DMS53 treated with DMSO at 0.1 percent for 48 hours (cell line): ENCODE data around the gene CFB.
"Not testable (repeated sequence)": the region's sequence is repeated elsewhere in the genome, so short reads cannot be mapped to it uniquely, and the experiment has no call there.

Experiments
- DNase-seq: peaks from one replicate; lab custom pipeline; 2025; ENCODE audit not compliant: unreplicated experiment; lab: John Stamatoyannopoulos, UW

Gene CFB

DNA sequence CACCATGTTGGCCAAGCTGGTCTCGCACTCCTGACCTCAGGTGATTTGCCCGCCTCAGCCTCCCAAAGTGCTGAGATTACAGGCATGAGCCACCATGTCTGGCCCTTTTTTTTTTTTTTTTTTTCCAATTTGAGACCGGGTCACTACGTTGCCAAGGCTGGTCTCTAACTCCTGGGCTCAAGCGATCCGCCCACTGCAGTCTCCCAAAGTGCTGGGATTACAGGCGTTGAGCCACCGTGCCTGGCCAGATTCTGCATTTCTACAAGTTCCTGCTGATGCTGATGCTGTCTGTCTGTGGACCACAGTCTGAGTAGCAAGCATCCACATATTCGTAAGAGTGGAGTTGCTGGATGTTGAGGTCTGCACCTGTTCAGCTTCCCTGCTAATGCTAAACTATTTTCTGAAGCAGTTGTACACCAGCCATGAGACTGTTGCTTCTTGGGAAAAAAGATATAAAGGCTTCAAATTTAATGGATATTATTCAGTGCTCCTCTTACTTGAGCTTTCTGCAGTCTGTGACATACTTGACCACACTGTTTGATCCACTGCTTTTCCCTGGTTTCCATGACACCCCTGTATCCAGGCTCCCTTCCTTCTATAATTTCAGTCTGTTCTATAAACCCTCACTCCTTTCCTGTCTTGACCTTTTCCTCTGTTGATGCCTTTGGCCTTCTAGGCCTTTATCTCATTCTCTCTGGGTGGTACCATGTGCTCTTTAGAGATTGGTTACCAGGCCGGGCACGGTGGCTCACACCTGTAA lies 33.9 kb upstream of the CFB start:
- no peak for DNase-seq

DNA sequence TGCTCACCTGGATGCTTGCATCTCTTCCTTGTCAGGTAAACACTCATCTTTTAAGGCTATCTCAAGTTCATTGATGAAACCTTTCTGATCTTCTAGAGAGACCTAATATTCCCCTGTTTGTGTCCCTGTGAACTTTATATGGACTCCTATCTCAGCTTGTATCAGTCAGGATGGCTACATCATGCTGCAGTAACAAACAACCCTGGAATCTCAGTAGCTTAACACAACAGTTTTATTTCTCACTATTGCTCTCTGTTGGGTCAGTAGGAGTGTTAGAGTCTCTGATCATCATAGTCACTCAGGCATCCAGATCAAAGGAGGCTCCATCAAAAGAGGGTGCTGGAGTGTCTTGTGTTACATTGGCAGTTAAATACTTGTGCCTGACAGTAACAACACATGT lies 30.5 kb upstream of the CFB start:
- no peak for DNase-seq

- DNase-seq = no peak
These were observed 30.1 kb upstream of the CFB start for GRCh38 chr6:31915756-31916155.

DNA sequence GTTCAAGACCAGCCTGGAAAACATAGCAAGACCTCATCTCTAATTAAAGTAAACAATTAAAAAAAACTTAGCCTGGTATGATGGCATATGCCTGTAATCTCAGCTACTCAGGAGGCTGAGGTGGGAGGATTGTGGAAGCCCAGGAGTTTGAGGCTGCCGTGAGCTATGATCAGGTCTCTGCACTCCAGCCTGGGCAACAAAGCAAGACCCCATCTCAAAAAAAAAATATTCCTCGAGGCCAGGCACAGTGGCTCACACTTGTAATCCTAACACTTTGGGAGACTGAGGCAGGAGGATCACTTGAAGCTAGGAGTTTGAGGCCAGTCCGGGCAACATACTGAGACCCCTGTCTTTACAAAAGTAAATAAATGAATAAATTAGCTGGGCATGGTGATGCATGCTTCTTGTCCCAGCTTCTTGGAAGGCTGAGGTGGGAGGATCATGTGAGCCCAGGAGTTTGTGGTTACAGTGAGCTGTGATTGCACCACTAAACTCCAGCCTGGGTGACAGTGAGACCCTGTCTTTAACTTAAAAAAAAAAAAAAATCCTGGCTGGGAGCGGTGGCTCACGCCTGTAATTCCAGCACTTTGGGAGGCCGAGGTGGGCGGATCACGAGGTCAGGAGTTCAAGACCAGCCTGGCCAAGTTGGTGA lies 27.7 kb upstream of the CFB start:
- no peak for DNase-seq

- DNase-seq = no peak
These were observed 26.1 kb upstream of the CFB start for GRCh38 chr6:31919624-31920303.

GRCh38 chr6:31920811-31921210 lies 25.1 kb upstream of the CFB start:
- no peak for DNase-seq

- no peak for DNase-seq
These were observed 23.0 kb upstream of the CFB start for GRCh38 chr6:31922942-31923341.

- DNase-seq = no peak
These were observed 18.5 kb upstream of the CFB start, which contains the start of gene C2 for GRCh38 chr6:31927242-31927862. TSS of gene C2 (plus strand) at chr6:31927717. CDS start at chr6:31927753, 36 bp downstream.

- DNase-seq = no peak
These were observed 17.8 kb upstream of the CFB start for GRCh38 chr6:31927863-31928671.

- no peak for DNase-seq
These were observed 17.3 kb upstream of the CFB start for GRCh38 chr6:31928672-31928939.

DNA sequence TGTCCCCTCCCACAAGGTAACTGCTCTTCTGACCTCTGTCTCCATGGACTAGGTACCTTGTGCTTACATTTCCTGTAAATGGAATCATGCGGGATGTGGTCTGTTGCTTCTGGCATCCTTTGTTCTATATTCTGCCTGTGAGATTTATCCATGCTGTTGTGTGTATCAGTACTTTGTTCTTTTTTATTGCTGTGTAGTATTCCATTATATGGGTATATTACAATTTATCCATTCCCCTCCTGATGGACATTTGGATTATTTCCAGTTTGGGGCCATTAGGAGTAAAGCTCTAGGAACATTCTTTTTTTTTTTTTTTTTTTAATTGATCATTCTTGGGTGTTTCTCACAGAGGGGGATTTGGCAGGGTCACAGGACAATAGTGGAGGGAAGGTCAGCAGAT lies 14.9 kb upstream of the CFB start:
- no peak for DNase-seq

GRCh38 chr6:31932137-31932536 lies 13.8 kb upstream of the CFB start:
- not testable (repeated sequence) for DNase-seq

GRCh38 chr6:31933537-31933936 lies 12.4 kb upstream of the CFB start:
- DNase-seq = no peak

DNA sequence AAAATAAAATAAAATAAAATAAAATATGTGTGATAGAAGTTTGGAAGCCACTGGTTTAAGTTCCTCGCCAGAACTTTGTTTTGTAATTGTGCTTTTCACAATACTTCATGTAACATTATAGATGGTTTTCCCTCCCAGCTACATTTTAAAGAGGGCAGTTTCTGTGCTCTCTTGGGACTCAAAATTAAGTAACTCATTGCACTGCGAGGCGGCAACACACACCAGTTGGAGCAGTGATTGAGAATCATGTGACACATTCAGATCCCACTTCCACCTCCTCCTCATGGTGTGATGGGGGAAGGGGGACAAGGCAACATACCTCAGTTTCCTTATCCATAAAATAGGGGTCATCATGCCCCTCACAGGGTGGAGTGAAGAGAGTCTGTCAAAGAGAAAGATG lies 10.9 kb upstream of the CFB start:
- DNase-seq = no peak

- no peak for DNase-seq
These were observed 10.1 kb upstream of the CFB start for GRCh38 chr6:31935823-31936222.

GRCh38 chr6:31940256-31940664 lies 5.6 kb upstream of the CFB start:
- DNase-seq = no peak

- no peak for DNase-seq
These were observed 2.2 kb upstream of the CFB start for GRCh38 chr6:31943742-31944141.

GRCh38 chr6:31945154-31945506 lies 765 bp upstream of the CFB start:
- DNase-seq = no peak

- DNase-seq = no peak
These were observed 533 bp downstream of the CFB start for GRCh38 chr6:31946370-31946885.

- no peak for DNase-seq
These were observed 1.3 kb downstream of the CFB start for GRCh38 chr6:31947070-31947675.

DNA sequence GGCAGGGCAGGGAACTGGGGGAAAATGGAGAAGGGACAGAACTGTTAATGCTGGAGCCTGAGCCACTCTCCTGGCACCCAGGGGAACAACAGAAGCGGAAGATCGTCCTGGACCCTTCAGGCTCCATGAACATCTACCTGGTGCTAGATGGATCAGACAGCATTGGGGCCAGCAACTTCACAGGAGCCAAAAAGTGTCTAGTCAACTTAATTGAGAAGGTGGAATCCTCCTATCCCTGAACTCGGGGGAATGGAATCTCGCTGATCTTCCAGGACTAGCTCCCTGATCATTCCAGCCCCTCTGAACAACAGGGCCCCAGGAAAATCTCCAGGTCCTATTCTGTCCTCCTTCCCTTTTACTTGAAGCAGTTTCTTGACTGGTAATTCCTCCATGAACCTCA lies 2.0 kb downstream of the CFB start:
- DNase-seq = no peak
